HG03378 (cell line): Measurements from ENCODE around the gene STK33.

Experiments used
- ATAC-seq: cut with Tn5 transposase; IDR thresholded peaks from one replicate; pipeline ENCODE4 v1.9.1; 2021; ENCODE audit warnings: mild to moderate bottlenecking, moderate library complexity; ENCODE audit not compliant: unreplicated experiment

The STK33 gene

GRCh38 chr11:8381871-8382396, 212.1 kb downstream of the STK33 start:
- ATAC-seq: no peak

DNA sequence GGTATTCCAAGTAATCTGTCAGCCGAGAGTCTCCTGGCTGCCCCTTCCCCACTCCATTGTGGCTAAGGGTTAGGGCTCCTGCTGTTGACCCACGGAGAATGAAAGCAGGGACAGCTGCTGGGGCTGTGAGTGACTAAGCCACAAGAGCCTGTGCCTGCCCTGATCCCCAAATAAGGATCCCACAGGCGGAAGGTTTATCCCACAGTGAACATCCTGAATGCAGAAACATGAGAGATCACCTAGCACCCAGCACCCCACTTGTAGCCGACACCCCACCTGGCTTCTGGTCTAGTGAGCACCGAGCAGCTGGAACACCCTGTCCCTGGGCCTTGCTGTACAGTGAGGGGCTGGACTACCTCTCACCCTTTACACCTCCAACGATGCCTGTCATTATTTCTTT, 212.7 kb downstream of the STK33 start:
- ATAC-seq: no peak

- no peak for ATAC-seq
These were observed 218.1 kb downstream of the STK33 start for GRCh38 chr11:8375932-8376331.

GRCh38 chr11:8375460-8375859, 218.6 kb downstream of the STK33 start:
- no peak for ATAC-seq

GRCh38 chr11:8374716-8375115, 219.3 kb downstream of the STK33 start:
- ATAC-seq: no peak

DNA sequence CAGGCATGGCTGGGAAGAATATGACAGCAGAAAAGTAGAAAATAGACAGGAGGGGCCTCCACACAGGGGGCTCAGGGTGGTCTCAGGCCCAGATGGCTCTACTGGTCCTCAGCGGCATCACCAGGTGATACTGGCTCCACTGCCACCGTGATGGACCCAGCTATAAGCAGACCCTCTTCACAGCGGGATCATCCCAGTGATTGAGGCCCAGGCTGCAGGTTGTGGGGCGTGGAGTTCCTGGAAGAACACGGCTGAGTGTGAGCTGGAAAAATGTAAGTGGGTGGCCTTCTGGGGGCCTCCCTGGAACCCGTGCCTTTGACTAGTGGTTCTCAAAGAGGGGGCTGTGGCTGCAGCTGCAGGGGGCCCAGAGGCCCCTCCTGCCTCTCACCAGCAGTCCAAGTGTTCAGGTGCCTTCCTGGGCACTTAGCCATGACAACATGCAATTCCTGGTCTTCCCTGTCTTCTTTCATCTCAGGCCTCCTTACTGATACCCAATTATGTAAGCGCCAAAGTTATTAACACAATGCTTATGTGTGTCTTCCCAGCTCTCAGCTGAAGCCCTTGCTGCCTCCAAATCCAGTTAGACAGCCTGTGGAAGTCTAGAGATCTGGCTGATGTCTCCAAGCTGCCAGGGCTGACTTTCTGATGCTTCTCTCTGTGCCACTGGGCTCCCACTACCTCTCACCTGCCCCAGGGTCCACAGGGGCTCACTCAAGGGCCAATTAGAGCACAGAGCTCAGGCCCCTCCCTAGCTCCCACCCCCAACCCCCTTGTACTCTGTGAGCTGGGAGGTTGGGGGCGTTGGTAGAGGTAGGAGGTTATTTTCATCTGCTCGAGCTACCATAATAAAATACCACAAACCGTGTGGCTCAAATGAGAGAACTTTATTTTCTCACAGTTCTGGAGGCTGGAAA, 220.3 kb downstream of the STK33 start:
- ATAC-seq: no peak

DNA sequence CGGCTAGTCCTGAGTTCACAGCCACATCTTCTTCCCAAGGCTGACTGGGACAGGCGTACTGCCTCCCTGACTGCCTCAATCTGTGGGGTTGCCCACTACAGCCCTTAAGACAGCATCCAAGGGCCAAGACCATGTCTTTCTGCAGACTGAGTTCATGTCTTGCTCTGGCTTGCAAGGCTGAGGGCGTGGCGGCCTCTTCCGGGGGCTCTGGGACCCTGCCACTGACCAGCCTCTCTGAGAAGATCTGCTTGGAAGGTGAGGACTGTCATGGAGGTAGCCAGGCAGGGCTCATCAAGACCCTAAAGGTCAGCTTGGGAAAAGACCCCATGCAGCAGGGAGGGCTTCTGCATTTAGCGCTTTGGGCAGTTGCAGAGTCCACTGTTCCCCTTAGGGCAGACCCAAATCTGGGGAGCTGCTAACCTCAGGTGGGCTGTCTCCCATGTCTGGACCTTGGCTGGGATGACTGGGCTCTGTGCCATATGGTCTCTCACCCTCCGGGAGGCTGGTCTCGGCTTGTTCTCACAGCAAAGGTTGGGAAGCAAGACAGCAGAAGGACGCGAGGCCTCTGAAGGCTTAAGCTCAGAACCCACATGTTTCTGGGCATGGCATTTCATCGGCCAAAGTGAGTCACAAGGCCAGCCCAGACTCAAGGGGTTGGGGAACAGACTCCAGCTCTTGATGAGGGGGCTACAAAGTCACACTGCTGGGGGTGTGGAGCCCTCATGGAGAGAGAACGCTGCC, 221.2 kb downstream of the STK33 start:
- ATAC-seq: no peak

DNA sequence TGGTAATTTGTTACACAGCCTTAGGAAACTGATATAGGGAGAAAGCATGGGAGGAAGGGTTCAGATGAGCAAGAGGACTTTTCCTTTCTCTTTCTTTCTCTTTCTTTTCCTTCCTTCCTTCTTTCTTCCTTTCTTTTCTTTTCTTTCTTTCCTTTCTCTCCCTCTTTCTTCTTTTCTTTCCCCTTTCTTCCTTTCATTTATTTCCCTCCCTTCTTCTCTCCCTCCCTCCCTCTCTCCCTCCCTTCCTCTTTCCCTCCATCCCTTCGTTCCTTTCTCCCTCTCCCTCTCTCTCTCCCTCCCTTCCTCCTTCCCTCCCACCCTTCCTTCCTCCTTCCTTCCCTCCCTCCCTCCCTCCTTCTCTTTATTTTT, 222.5 kb downstream of the STK33 start:
- ATAC-seq: no peak

GRCh38 chr11:8370812-8371515, 223.1 kb downstream of the STK33 start:
- no peak for ATAC-seq

DNA sequence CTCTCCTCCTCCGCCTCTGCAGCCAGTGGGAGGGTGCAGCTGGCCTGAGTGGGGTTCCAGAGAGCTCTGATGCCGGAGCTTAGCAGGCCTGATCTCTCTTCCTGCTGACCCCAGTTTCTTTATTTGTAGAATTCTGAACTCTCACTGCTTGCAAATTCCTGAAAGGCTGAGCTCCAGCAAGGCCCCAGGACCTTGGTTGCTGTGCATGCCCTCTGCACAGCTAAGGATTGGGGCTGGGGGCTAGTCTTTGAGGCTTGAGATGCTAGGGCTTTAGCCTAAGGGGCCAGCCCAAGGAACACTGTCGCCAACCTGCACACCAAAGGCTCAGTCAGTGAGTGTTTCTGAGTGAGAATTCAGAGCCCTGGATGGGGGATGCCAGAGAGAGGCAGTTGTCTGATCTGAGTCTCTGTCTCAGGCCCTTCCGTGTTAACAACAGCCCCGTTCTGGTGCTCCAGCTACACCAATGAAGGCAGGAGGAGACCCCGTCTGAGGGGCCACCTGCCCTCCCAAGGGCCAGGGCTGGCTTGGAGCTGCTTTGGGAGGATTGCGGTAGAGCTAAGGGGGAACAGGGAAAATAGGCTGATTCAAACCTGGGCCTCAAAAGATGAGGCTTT, 224.3 kb downstream of the STK33 start:
- no peak for ATAC-seq

DNA sequence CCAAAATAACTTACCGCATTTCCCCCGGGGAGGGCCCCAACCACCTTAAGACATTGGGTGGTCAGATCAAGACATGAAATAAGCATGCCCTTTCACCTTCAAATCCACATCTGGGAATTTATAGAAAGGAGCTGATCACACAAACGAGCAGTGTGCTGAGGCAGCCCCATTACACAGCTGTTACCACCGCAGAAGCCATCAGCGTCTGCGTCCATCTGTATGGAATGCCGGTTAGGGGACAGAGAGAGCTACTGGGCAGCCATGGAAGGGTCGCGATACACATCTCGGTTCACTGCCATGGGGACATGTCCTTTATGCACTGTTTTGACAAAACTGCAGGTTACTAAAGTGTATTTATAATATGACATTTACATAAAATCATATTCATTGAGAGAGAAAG, 225.3 kb downstream of the STK33 start:
- ATAC-seq: no peak

DNA sequence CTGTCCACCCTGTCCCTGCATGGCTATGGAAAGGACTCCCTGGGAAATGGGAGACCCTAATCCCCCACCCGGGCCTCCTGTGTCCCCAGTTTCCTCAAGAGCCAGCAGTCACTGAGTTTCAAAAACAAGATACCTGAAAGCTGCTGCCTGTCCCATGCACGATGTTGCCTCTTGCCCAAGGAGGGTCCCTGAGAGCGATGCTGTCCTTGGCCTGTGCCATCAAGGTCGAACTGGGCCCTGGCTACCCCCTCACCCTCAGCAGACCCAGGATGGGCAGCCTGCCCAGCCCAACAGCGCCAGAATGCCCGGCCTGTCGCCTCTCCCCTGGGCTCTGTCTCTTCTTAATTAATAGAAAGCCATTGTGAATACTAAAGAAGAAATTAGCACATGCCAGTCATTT, 225.8 kb downstream of the STK33 start:
- ATAC-seq: no peak

DNA sequence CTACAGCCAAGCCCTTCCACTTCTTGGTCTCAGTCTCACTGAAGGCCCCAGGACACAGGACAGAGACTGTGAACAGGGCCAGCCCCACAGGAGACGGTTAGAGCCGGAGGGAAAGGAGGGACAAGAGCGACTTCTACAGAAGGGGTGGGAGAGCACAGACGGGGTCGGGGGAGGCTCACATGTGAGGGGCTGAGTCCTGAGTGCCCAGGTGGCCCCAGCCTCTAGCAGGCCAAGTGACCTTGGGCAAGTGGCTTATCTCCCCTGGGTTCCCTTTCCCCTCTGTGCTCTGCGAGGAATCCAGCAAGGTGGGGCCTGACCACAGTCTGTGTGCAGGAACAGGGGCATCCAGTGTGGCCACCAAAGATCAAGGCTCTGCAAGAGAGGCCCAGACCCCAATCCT, 227.7 kb downstream of the STK33 start:
- ATAC-seq: no peak

GRCh38 chr11:8365216-8365941, 228.6 kb downstream of the STK33 start:
- no peak for ATAC-seq

- ATAC-seq: no peak
These were observed 230.1 kb downstream of the STK33 start for GRCh38 chr11:8363921-8364320.

- ATAC-seq: no peak
These were observed 231.1 kb downstream of the STK33 start for GRCh38 chr11:8362899-8363298.

DNA sequence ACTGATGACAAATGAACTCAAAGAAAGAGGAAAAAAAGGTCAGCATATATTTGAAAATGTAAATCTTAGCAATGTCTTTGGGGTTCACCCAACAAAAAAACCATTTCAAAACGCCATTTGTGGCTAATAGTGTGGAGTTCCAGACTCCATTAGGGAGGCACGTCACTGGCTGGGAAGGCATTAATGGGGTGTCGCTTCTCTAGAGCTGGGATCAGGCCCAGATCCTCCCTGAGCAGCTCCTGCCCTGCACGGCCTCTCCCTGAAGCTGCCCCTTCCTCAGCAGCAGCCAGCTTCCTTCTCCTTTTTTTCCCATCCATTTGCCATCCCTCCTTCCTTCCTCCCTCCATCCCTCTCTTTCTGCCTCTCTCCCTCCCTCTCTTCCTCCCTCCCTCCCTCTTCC, 231.5 kb downstream of the STK33 start:
- ATAC-seq: no peak

DNA sequence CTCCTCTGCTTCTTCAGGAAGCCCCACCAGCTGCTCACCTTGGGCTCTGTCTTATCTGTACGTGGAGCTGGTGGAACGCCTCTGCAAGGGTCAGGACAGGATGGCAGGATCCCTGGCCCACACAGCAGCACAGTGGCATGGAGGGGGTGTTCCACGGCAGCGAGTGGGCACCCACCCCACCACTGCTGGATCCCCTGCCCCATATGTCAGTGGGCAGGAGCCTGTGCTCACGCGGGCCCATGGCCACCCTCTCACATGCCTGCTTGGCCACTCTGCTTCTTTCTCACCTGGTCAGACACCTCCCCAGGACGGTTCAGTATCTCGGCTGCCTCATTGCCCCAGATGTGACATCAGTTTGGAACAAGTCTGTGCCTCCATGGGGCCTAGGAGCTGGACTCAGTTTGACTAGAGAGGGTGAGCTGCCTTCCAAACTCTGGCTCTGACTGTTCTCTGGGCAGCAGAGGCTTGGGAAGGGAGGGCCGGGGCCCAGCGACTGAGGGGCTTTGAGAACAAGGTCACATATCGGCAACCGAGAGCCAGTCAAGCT, 232.3 kb downstream of the STK33 start:
- no peak for ATAC-seq

DNA sequence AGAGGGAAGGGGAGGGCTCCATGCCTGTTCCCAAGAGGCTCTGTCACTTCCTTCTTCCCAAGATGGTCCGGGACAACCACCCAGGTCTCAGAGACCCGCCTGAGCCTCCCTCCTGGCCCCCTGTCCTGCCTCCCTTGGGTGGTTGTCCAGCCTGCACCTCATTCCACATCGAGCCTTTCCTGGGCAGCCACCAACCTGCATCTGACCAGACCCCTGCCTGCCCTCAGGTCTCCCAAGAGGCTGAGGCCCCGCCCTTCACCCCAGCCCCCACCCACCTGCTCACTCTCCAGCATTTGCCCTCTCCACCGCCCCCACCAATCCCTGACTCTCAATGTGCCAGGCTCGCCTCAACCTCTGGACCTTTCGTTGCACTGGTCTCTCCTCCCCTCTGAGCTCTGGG, 232.8 kb downstream of the STK33 start:
- ATAC-seq: no peak
